ENCODE measurements around the gene AGPAT3. TPM values are rescaled to one million over a fixed set of nuclear protein-coding genes. Genes with fewer than 3 reads are reported as not detected.
"Not testable (repeated sequence)": the region's sequence is repeated elsewhere in the genome, so short reads cannot be mapped to it uniquely, and the experiment has no call there.

The AGPAT3 gene
- total RNA-seq, 1 experiment from 2014 or later = 13.0 TPM

GRCh38 chr21:43822741-43823140 lies 42.3 kb upstream of the AGPAT3 start:
- not testable (repeated sequence) for H4K91ac ChIP-seq (ENCODE audit: insufficient read length, low read depth, low read length); H3K9ac ChIP-seq (ENCODE audit: extremely low read depth, insufficient read length, low read length); H3K27ac ChIP-seq (ENCODE audit: insufficient read length, low read depth, low read length); H3K27me3 Mint-ChIP-seq (ENCODE audit: low read depth); H4K20me1 ChIP-seq (ENCODE audit: control insufficient read depth, insufficient read depth, insufficient read length); H2BK12ac ChIP-seq (ENCODE audit: insufficient read length, low read depth, low read length); H3K79me2 ChIP-seq (ENCODE audit: insufficient read depth, low read length); H3K27ac Mint-ChIP-seq; H3K9me3 ChIP-seq (ENCODE audit: control insufficient read depth, low read depth, low read length); H4K8ac ChIP-seq (replicated peaks; ENCODE audit: insufficient read length, low read depth, low read length); H3K79me1 ChIP-seq (ENCODE audit: insufficient read depth, low read depth, low read length, poor library complexity, severe bottlenecking); H3K23me2 ChIP-seq (ENCODE audit: insufficient read length, low read depth, low read length, poor library complexity, severe bottlenecking); H2BK120ac ChIP-seq (ENCODE audit: low read depth, low read length, poor library complexity, severe bottlenecking); H3K4me1 ChIP-seq (ENCODE audit: insufficient read depth, low read length); DNase-seq; H2AK5ac ChIP-seq (ENCODE audit: insufficient read length, low read length); H3K4me2 ChIP-seq (ENCODE audit: insufficient read depth, insufficient read length, low read length); H2BK15ac ChIP-seq (ENCODE audit: low read depth, low read length); H2BK5ac ChIP-seq (ENCODE audit: insufficient read length, low read length); H3K27me3 ChIP-seq (ENCODE audit: insufficient read depth, low read length); H3K14ac ChIP-seq (ENCODE audit: insufficient read depth, low read length); H3T11ph ChIP-seq (ENCODE audit: low read length); H2AFZ ChIP-seq (ENCODE audit: low read length); H3K4me3 Mint-ChIP-seq; H3K56ac ChIP-seq (ENCODE audit: insufficient read length, low read depth, low read length); H4K5ac ChIP-seq (ENCODE audit: insufficient read length, low read depth, low read length); H3K18ac ChIP-seq (ENCODE audit: insufficient read length, low read depth, low read length); H3K4ac ChIP-seq (ENCODE audit: low read depth, low read length); H3K23ac ChIP-seq (ENCODE audit: insufficient read length, low read depth, low read length); H2BK20ac ChIP-seq (ENCODE audit: low read depth, low read length, poor library complexity, severe bottlenecking)
- H3K4me1 Mint-ChIP-seq = peaks cover 8 to 14% of the 10 kb centered on the region in 2 experiments
- no CpG with 5 or more reads among the region's 5 CpGs for WGBS (ENCODE audit: extremely low coverage, insufficient read length, low lambda C conversion rate)
- peaks cover 8 to 21% (median 16%) of the 10 kb centered on the region in 3 experiments; a peak in 6 of 7 replicates for H3K36me3 Mint-ChIP-seq (ENCODE audit: insufficient read depth in 1 of 3, low read depth in 3 of 3)
- H3K9me3 Mint-ChIP-seq = peaks cover 0 to 11% of the 10 kb centered on the region in 2 experiments; a peak in 4 of 5 replicates
